Posterior vena cava (tissue), 2 donors: ENCODE results near the gene APCDD1L. TPM values are rescaled to one million over a fixed set of nuclear protein-coding genes. Genes with fewer than 3 reads are reported as not detected.

ENCODE experiments used
- DNase-seq: peaks from one replicate; pipeline ENCODE4 v3.0.0-alpha.2; 2020; ENCODE audit warnings: low spot score
- intact Hi-C, 2 donors: fragments of 100-400 bp; cut with DNase I; formaldehyde crosslinking; loops; one replicate each; pipeline versions ENCODE4 v1.14.1 to v1.14.2; 2022 to 2023
- total RNA-seq, 2 donors: library from RNA; stranded (reverse); fragmentation: NEBNext Ultra II Directional; extraction: Animal tissue kit (Norgen Biotek cat#: 25700); gene quantifications; one replicate each; pipeline ENCODE4 v1.2.1, GENCODE V29; 2021
- donor health status: DM: yes; HTN: yes; CAD: no.
- donor health status: DM: yes; HTN: yes; CAD: no.

Gene APCDD1L
- total RNA-seq, 2 donors from 2014 or later, result 0.88 to 1.5 TPM

DNA sequence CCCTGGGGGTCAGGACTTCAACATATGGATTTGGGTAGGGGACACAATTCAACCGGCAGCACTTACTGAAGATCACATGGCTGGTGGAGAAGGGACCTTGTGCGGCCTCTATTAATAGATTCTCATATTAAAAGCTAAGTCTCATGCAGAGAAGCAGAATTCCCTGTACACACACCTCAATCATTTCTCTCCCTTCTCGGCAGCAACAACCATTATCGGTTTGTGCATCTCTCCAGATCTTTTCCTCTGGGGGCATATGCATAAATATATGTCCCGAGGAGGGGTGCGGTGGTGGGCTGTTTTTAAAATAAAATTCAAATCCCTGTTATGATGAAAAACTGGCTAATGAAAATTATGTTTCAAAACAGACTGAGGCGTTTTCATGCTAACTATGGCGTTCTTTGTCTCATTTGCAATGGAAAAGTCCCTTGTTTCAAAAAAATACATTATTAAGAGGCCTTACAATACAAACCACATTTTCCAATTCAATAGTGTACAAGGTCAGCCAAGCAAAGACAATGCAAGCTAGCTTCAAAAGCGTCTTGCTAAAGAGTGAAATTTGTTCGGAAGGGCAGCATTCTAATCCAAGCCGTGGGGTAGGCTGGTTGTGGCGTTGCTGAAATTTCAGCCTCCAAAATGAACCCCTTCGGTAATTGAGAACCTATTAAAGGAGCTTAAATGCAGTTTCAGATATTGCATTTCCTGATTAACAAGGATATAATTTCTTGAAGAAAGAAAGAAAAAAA, 17.3 kb downstream of the APCDD1L start:
- DNase-seq, result no peak

DNA sequence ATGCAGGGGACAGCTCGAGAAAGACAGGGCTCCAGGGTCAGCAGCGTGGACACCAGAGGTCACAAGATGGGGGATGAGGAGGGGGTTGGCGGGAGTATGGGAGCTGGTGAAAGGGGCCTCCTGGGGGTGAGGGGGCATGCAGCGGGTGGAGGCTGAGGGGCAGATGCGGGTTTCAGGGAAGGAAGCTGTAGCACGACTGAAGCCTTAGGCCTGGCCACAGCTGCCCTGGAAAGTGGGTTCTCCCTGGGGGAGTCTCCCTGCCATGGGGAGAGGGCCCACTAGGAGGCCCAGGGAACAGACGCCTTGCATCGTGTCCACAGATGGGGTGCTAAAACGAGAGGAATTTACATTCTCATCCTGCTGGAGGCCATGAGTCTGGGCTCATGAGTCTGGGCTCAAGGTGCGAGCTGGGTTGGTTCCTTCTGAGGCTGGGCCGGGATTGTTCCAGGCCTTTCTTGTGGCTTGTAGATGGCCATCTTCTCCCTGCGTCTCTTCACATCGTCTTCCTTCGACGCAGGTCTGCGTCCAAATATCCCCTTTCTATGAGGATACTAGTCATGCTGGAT, 18.0 kb downstream of the APCDD1L start:
- peak; percentile 57 for DNase-seq
- intact Hi-C loops, result no loop called here

More for the DNA sequence above, 17.3 kb downstream of the APCDD1L start:
- intact Hi-C loops, result no loop called here

DNA sequence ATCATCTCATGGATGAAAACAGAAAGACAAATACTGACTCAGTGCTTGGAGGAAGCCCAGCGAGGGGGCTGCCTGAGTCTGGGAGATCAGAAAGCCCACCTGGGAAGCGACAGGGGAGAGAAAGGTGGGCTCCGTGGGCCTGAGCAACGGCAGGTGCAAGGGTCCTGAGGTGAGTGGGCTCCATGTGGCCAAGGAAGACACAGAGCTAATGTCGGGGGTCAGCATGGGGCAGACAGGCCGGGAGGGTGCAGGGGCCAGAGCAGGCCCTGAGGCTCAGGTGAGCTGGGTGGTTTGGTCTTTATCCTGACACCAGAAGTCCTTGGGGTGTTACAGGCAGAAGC, 18.8 kb downstream of the APCDD1L start:
- intact Hi-C loops, result no loop called here
- DNase-seq, result peak; percentile 66

DNA sequence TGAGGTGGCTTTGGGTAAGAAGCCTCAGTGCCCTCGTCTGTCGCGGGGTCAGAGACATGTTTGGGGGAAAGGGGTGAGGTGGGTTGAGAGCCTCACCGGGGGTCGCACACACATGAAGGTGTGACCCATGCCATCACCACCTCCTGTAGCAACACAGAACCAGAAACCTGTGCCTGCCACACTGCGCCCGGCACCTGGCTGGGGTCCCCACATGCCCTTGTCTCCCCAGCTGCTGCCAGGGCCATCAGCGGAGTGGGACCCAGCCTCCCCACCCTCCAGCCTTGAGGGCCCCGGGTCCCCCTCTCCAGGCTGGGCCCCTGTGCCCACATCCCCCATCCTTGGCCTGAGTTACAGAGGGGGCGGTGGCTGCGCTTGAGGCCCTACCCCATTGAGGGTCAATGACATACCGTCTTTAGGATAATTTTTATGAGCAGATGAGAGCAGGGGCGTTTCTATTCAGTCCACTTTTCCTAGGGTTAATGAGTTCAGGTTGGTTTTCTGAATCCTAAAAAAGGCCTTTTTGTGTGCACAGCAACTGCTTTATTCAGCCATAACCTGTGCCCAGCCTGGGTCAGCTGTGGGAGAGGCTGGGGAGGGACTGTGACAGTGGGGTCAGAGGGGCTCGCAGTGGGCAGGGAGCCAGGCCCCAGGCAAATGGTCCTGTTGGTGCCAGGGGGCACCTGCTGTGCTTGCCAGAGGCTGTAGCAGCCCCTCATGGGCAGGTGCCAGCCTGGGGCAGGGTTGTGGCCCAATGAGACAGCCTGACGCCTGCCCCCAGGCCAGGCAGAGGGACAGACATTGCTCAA, 19.4 kb downstream of the APCDD1L start:
- intact Hi-C loops, result no loop called here
- peak; percentile 47 for DNase-seq

DNA sequence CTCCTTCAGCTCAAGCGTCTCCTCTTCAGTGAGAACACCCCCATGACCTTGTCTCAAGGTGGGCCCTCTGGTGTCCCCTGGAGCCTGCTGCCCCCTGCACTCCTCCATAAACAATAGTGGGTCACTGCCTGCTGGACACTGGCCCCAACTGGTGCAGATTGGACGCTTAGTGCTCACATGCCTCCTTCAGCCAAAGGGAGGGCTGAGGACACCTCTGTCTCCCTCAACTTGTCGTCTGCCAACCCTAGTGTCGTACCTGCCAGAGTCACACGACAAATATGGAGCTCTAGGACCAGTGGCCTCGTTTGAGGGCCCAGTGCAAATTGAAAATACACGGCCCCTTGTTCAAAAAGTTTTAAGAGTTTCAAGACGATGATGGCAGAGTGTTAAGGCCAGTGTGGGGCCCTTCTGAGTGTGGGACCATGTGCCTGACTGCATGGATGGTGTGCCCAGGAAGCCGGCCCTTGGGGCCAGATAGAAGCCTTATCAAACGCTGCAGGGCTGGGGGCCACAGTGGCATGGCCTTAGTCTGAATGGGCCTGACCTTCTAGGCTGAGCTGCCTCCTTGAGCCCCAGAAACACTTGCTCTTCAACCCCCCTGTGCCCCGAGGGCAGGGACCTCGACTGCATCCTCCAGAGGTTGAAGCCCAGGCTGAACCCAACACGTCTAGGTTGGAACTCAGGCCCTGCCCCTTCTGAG, 20.1 kb downstream of the APCDD1L start:
- intact Hi-C loops, result no loop called here
- DNase-seq, result peak; percentile 62

DNA sequence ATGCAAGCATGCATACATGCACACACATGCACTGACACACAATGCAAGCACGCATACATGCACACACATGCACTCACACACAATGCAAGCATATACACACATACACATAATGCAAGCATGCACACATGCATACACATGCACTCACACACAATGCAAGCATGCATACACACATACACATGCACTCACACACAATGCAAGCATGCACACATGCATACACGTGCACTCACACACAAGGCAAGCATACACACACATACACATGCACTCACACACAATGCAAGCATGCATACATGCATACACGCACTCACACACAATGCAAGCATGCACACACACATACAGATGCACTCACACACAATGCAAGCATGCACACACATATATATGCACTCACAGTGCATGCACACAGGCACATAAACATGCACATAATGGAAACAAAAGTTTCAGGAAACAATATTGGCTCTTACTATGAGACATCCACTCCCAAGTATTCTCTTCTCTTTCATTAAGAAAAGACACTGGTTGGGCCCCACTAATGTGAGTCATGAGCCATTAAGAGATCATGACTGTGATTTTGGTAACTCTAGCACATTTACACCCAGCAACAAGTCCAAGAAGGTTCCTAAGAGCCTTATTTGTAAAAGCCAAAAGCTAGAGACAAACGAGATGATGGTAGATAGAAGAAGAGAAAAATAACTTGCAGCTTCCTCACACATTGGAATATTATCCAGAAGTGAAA, 22.2 kb downstream of the APCDD1L start:
- intact Hi-C loops, result no loop called here
- no peak for DNase-seq

DNA sequence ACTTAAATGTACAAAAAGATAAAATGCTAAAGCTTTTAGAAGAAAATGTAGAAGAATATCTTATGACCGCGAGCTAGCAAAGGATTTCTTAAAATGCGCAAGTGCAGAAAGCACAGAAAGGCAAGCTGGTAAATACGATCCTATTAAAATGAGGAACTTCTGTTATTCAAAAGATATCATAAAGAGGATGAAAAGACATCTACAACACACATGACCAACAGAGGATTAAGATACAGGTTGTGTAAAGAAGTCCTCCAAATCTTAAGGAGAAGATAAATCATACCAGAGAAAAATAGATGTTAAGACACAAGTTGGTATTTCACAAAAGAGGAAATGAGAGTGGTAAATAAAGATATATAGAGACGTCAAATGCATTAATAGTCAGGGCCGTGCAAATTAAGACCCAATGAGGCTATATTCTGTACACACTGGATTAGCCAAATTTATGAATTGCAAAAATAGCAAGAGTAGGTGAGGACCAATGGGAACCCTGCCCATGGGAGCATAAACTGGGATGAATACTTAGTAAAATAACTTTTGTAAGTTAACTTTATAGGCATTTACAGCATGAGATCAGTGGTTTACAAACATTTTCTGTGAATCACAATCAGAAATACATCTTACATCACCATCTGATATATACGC, 23.0 kb downstream of the APCDD1L start:
- intact Hi-C loops, result no loop called here
- DNase-seq, result no peak

DNA sequence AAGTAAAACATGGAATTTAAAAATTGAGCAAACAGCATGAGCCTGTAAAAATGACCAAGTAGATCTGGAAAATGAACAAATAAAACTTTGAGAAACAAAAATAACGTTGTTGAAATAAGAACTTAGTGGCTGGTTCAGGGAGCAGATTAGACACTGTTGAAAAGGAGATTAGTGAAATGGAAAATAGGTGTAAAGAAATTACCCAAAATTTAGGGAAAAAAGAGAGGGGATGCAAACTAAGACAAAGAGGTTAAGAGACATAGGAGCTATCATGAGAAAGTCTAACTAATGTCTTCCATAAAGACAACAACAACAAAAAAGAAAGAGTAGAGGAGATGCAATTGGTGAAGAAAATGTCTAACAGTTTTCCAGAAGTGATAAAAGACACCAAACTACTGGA, 29.0 kb downstream of the APCDD1L start:
- no peak for DNase-seq
- intact Hi-C loops, result no loop called here

DNA sequence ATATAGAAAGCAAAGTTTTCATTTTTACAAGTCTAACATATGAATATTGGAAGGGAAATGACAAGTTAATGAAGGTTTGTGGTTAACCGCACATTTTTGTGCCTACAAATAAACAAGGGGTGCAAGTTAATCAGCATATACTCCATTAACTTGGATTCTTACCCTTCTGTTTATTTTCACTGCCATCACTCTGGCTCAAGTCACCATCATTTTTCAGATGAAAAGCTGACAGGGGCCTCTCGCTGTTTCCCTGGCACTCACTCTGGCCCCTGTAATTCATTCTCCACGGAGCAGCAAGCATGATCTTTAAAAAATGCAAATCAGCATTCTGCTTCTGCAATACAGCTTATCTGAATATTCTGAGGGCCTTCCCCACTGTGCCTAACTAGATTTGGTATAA, 29.8 kb downstream of the APCDD1L start:
- DNase-seq, result no peak
- intact Hi-C loops, result no loop called here

DNA sequence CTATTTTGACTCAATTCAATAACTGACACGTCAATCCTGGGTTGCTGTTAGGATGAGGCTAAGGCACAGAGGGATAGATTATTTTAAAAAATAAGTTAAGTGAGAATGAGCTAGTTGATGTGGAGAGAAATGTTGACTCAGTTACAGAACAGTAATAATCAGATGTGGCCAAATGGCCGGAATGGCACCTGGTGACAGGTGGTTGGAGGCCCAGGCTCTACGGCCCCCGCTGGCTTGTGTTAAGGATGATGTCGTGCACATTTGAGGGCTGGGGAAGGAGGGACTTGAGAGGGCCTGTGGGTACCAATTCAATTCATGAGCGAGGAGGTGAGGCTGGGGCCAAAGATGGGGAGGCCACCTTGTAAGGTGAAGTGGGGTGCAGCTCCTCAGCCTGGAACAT, 31.7 kb downstream of the APCDD1L start:
- intact Hi-C loops, result no loop called here
- DNase-seq, result no peak

DNA sequence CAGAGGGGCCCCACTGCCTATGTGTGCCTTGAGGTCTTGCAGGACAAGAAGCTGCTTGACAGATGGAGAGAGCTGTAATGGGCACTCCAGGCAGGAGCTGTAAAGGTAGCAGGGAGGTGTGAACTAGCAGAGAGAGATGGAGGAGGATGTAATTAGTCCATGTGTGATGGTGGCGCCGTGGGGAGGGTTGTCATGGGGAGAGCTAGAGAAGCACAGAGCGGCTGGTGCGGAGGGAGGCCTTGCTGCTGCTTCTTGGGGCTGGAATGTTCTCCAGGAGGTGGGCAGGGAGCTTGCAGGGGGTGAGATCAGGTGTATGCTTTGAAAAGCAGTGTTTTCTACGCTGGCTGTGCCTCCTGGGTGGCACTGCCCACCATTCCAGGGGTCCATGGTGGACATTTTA, 32.1 kb downstream of the APCDD1L start:
- intact Hi-C loops, result no loop called here

DNA sequence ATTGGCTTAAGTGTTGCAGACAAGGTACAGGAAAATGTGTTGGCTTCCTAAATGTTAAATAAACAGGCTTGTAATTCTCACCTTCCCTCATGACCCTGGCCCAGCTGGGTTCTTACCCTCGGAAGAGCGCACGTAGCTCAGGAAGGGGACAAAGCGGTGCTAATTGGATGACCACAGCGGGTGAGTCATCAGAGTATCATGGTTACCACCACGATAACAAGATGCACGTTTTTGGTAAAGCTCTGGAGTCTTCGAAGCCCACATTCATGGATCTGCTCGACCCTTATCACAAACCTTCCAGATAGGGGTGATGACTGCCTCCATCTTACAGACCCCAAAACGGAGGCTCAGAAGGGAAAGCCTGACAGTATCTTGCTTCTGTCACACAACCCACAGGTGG, 32.8 kb downstream of the APCDD1L start:
- intact Hi-C loops, result no loop called here

More for the DNA sequence above, 32.1 kb downstream of the APCDD1L start:
- DNase-seq, result no peak

DNA sequence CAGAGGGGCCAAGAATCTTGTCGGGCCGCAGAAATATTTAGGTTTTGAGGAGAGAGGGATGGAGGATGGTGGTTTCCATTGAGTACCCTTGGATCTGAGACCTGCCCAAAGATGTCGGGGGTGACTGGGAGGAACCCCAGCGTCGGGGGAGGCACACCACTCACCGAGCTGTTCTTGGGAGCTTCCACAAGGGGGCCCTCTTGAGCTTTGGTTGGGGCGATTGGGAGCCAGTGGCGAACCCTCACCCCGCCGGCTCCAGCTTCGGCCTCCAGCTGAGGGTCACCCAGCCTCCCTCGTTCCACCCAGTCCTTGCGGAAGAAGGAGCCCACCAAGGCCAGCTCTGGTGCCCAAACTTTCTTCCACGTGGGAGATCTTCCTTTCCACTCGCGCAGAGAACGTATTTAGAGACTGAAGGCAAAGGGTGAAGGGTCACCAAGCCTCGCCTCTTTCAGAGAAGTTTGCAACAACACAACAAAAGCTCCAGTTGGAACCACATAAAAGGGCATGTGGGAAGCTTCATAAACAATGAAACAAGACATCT, 33.6 kb downstream of the APCDD1L start:
- peak; percentile 78 for DNase-seq
- intact Hi-C loops, result no loop called here

More for the DNA sequence above, 32.8 kb downstream of the APCDD1L start:
- no peak for DNase-seq

DNA sequence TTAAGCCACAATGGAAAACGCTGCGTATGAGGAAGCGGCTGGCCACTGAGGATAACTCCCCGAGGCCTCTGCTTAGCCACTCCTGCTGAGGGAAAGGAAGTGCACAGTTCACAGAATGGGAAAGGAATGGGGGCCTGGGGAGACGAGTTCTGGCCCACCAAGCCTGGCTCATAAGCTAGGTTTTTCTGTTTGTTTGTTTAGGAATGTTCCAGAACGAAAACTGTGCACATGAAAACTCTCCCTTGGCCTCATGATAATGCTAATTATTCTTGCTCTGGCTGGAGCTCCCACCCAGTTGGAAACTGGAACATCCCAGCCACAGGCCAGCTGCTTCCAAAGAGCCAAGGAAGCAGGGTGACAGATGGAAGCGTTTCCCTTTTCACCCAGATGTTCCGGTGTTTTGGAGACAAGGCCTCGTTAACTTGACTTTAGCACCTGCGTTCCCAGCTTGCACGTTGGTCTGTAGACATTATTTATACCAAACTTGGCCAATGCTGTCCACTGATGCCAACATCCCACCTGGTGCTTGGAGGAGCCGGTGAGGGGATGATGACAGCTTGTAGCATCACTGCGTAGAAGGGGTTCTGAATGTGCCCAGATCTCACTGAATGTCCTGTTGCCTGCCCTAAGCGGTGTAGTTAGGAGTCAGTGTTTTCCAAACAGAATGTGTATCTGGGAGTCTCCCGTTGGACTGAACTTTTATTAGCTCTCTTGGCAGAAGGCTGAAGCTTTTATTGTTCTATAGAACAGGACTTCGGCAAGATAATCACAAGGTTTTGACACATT, 34.5 kb downstream of the APCDD1L start:
- intact Hi-C loops, result loop anchor here in 1 of 2 donors (1.0 kb wide), 1 partner anchor 27 kb away; no protein-coding TSS in a partner anchor
- no peak for DNase-seq

DNA sequence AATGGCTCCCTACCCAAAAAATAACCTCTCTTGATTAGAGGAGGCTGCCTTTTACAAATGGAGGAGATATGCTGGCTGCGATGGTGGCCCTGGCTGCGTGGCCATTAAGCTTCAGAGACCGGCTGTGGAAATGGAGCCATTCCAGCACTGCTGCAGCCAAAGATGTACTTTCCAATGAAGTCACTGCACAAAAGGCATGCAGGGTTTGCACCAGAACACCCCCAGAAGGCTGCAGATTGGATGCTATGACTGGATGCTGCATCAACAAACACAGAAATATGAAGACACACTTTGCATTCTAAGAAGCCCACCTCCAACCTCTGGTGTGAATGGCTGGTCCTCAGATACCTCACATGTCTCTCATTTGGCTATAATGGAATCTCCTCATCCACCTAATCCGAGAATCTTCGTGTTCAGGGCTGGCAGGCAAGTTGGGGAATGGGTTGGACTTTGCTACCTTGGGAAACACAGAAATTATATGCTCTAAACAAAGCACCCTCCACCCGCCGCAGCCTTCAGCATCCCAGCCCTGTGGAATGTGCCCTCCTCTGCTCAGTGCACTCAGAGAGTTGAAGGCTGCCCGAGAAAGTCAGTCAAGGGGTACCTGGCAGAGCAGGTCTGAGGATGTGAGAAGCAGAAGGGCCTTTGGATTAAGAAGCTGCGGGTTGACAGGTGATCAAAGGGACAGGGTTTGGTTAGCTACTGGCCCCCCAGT, 35.3 kb downstream of the APCDD1L start:
- DNase-seq, result no peak
- intact Hi-C loops, result loop anchor here in 1 of 2 donors (1.0 kb wide), 1 partner anchor 27 kb away; no protein-coding TSS in a partner anchor

DNA sequence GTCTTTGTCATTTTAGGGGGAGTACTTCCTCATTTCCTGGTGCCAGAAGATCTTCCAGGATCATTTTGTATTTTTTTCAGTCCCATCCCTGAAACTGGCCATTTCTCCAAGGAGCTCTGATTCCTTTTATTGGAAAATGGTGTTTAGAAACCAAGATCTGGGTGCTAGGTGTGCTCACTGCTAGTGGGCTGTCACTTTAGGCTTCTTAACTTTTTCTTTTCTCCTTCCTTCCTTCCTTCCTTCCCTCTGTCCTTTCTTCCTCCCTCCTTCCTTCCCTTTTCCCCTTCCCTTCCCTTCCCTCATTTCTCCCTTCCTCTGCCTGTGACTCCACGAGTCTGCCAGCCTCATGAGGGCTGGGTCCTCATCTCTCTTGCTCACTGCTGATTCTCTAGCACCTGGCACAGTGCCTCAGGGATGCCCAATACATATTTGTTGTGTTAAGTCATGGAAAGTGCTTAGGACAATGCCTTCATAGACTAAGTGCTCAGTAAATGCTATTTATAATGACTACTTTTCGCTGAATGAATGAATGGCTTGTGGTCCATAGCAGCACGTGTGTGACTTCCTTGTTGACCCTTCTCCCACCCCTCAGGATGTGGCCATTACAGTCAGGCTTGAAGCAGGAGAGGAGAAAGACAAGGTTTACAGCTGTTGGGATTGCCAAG, 36.9 kb downstream of the APCDD1L start:
- intact Hi-C loops, result no loop called here
- no peak for DNase-seq
